GM19468 (cell line): Measurements from ENCODE around the gene PHPT1.
"Not testable (repeated sequence)": the region's sequence is repeated elsewhere in the genome, so short reads cannot be mapped to it uniquely, and the experiment has no call there.

ENCODE experiments used
- ATAC-seq: cut with Tn5 transposase; IDR thresholded peaks from one replicate; pipeline ENCODE4 v1.9.1; 2021; ENCODE audit warnings: mild to moderate bottlenecking, moderate library complexity, moderate number of reproducible peaks; ENCODE audit not compliant: unreplicated experiment; ENCODE audit errors: extremely low read depth

Gene PHPT1

GRCh38 chr9:136857581-136858412 is 8.6 kb downstream of the PHPT1 start:
- ATAC-seq, result no peak

GRCh38 chr9:136858452-136858843 is 9.2 kb downstream of the PHPT1 start:
- ATAC-seq, result no peak

GRCh38 chr9:136858844-136859757 is 9.9 kb downstream of the PHPT1 start:
- no peak for ATAC-seq

- no peak for ATAC-seq
Observed at GRCh38 chr9:136860529-136860928, 11.3 kb downstream of the PHPT1 start.

- ATAC-seq, result no peak
Observed at GRCh38 chr9:136860933-136861873, 12.0 kb downstream of the PHPT1 start.

- ATAC-seq, result no peak
Observed at GRCh38 chr9:136861874-136862457, 12.8 kb downstream of the PHPT1 start.

GRCh38 chr9:136862849-136863622 is 13.8 kb downstream of the PHPT1 start:
- no peak for ATAC-seq

- no peak for ATAC-seq
Observed at GRCh38 chr9:136863623-136864273, 14.5 kb downstream of the PHPT1 start.

- ATAC-seq, result no peak
Observed at GRCh38 chr9:136865041-136865767, 16.0 kb downstream of the PHPT1 start.

- ATAC-seq, result no peak
Observed at GRCh38 chr9:136865768-136866103, 16.5 kb downstream of the PHPT1 start.

GRCh38 chr9:136866898-136867421 is 17.8 kb downstream of the PHPT1 start:
- ATAC-seq, result not testable (repeated sequence)

GRCh38 chr9:136867480-136867879 is 18.3 kb downstream of the PHPT1 start:
- no peak for ATAC-seq

GRCh38 chr9:136867917-136868316 is 18.7 kb downstream of the PHPT1 start:
- ATAC-seq, result no peak

GRCh38 chr9:136868644-136869043 is 19.4 kb downstream of the PHPT1 start:
- no peak for ATAC-seq

- not testable (repeated sequence) for ATAC-seq
Observed at GRCh38 chr9:136869611-136870010, 20.4 kb downstream of the PHPT1 start.

- ATAC-seq, result no peak
Observed at GRCh38 chr9:136875155-136875554, 25.9 kb downstream of the PHPT1 start.

GRCh38 chr9:136876476-136876875 is 27.3 kb downstream of the PHPT1 start:
- no peak for ATAC-seq

- no peak for ATAC-seq
Observed at GRCh38 chr9:136880651-136881050, 31.4 kb downstream of the PHPT1 start.
